Stimulated activated CD4-positive, alpha-beta T cell treated with anti-CD3 and anti-CD28 coated beads, Interleukin-12 subunit alpha, Interleukin-12 subunit beta, amount 100 ng/mL, for 4 hours (primary cell): Measurements from ENCODE around the gene TMEM51.

Experiments used
- DNase-seq: peaks from one replicate; pipeline ENCODE4 v3.0.0-alpha.2; 2020

Gene TMEM51

DNA sequence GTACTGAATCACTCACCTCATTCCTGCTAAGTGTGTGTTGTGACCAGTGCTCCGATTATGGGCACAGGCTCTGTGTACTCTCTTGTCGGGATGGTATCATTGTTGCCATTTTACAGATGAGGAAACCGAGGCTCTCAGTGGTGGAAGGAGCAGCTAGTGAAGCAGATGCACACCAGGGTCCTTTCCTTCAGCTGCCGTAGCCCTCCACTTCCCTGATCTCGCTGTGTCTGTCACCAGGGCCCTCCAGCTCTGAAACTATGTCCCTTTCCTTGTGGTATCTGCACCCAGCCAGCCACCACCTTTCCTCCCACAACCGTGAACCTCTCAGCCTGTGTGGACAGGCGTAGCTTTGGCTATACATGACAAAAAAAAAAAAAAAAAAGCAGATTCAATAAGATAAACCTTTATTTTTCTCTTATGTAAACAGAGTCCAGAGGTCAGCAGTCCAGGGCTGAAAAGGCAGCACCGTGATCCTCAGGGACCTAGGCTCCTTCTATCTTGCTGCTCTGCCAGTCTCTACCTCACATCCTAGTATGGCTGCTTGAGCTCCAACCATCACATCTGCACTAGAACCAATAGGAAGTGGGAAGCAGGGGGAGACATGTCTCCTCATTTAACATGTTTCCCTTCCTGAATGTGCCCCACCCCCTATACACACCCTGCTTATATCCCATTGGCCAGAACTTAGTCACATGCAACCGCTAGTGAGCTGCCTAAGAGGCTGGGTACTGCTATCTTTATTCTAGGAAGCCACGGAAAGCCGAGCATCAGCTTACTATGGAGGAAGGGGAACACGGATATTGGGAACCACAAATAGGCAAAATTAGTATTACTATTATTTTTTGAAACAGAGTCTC is 44.3 kb downstream of the TMEM51 start:
- no peak for DNase-seq

DNA sequence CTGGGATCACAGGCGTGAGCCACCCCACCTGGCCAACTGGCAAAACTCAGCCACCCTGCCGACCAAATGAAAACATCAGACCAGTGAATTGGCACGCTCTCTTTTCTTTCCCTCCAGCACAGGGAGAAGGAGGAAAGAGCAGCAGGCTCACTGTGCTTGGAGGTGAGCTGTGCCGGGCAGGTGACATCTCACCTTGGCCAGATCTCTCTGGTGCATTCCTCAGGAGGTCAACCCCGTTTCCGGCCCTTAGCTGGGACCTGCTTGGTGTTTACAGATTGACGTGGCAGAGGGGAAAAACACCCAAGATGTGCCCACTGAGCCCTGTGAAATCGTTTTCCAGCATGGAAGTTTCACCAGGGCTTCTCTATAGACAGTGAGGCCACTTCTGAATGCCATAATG is 45.1 kb downstream of the TMEM51 start:
- no peak for DNase-seq

DNA sequence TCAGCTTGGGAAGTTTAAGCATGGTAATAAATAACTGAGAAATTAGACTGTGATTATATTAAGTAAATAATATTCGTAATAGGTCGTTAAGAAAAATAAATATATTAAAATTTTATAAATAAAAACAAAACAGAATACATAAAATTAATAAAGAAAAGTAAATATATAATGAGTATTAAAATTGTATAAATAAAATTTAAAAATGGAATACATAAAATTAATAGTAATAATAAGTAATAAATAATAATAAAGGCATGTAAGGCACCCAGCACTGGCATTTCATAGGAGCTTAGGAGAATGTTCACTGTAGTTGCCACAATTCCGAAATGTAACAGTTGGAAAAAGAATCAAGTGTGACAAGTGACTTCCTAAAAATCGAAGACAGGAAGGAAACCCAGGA is 47.7 kb downstream of the TMEM51 start:
- DNase-seq = no peak

DNA sequence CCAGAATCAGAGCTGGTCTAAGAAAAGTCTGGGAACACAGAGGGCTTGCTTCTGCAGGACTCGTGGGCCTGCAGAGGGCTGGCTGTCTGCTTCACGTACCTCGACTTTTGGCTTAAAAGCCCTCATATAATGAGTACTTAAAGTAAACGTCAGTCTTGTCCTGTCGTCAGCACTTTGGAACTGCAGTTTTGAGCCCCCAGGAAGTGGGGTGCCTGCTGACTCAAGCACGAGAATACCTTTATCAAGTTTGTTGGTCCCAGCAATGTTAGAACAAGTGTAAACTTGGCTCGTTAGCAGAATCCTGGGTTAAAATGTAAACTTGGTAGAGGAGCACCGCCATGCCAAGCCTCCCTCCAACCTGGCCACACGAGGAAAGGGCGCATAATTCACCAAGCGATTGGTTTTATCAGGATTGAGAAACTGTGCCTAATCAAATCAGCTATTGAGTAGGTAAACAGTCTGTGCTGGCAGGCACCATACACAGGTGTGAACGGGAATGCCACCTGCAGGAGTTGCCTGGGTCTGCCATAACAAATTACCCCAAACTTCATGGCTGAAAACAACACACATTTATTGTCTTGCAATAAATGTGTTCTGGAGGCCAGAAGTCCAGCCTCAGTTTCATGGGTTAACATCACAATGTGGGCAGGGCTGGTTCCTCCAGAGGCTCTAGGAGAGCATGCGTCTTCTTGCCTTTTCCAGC is 48.5 kb downstream of the TMEM51 start:
- no peak for DNase-seq

DNA sequence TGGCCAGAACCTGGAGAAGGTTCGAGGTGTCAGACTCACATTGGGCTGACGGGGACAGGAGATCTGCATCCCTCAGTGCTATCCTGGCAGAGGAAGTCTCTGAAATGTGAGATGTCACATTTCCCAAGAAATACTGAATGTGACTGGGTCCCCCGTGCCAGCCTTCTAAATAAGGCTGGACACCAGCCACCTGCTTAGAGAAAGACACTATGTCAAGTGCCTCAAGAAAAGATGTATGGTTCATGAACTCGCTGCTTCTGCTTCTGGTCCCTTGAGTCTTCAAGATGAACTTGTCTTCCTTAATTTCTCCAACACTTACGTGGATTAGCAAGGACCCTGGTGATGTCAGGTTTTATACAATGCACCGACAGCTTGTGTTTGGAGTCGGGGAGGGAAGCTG is 51.4 kb downstream of the TMEM51 start:
- no peak for DNase-seq

DNA sequence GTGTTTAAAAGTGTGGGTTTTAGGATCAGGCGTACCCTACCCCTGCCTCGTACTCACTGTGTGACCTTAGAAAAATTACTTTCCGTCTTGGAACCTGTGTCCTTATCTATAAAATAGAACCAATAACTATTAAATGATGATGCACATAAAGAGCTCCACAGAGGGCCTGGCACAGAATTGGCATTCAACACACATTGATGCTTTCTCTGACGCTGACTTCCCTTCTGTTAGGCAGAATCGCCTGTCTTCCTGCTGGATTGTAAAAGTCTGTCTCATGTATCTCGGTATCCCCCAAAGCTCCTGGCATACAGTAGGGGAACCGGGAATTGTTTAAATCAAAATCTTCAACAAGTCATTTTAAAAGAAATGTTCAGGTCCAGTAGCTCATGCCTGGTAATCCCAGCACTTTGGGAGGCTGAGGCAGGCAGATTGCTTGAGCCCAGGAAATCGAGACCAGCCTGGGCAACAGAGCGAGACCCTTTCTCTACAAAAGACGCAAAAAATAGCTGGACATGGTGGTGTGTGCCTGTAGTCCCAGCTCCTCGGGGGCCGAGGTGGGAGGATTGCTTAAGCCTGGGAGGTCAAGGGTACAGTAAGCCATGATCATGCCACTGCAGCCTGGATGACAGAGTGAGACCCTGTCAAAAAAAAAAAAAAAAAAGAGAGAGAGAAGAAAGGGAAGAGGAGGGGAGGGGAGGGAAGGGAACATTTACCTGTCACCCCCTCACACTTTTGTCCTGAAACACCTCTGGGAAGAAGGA is 52.2 kb downstream of the TMEM51 start:
- no peak for DNase-seq

DNA sequence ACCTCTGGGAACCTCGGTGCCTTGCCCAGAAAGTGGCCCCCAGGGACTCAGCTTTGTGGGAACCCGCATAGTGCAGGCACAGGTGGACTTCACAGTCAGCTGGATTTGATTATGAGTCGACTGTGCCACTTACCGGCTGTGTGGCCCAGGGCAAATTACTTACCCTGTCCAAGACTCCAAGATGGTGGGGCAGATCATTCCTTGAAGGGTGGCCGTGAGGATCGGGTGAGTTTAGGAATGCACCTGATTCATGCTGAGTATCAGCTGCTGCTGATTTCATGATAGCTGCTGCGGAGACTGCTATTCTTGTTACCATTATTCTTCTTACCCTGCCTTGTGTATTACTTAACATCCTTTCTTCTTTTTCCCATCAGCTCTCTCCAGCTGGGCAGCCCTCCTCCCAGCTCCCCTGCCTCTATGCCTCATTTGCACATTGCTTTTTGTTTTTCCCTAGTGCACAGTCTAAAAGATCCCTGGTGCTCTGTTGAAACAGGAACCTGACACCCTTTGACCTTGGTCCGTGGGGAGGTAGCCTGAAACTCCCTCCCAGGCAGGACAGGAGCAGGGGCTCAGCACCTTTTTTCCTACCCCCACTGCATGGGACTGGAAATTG is 53.0 kb downstream of the TMEM51 start:
- DNase-seq = no peak

DNA sequence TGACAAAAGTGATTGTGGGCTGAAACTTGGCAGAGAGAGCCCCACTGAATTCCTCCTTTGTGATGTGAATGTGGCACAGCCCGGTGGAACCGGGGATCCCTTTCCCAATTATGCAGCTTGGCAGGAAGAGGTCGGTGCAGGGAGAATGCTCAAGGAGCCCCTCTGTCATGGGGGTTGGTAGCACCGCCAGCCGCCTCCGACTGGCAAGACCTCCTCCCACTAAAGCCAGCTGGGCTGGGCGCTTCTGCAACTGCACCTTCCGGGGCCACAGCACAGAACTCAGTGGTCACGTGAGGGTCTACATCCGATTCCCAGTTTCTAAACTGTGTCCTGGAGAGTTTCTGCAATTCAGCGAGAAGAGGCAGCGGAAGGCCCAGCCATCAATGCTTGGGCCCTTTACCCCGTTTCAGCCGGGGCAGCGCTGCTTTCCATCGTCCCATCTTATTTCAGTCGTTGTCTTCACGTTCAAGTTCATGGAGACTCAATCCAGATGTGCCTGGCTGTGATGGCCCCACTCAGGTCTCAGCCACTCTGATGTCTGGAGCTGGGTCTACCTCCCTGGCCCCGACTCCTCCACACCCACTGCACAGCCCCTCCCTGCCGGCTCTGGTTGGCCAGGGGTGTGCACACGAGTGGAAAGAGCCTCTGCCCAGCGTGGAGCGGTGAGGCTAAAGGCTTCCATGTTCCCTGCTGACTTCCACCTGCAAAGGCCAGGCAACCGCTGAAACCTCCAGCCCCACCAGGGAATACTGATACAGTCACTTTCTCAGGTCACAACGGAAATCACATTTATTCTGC is 53.7 kb downstream of the TMEM51 start:
- DNase-seq = no peak

DNA sequence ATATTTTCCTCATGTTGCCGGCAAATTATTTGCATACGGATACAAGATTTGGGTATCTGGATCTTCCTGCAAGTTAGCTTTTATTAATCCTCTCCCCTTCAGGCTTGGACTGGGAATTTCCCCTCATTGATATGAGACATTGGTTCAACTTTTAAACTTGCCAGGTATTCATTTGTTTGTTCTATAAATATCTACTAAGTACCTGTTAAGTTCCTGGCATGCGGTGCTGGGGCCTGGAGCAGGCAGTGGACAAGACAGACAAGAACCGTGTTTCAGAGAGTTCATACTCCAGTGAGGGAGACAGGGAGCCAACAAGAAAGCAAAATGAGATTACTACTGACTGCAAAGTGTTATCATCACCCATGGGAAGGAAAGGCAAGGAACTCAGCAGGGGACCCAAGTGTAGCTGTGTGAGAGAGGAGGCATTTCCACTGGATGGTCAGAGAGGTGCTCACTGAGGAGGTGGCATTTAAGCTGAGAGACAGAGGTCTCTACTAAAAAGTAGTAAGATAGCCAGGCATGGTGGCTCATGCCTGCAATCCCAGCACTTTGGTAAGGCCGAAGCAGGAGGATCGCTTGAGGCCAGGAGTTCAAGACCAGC is 54.4 kb downstream of the TMEM51 start:
- DNase-seq = no peak

DNA sequence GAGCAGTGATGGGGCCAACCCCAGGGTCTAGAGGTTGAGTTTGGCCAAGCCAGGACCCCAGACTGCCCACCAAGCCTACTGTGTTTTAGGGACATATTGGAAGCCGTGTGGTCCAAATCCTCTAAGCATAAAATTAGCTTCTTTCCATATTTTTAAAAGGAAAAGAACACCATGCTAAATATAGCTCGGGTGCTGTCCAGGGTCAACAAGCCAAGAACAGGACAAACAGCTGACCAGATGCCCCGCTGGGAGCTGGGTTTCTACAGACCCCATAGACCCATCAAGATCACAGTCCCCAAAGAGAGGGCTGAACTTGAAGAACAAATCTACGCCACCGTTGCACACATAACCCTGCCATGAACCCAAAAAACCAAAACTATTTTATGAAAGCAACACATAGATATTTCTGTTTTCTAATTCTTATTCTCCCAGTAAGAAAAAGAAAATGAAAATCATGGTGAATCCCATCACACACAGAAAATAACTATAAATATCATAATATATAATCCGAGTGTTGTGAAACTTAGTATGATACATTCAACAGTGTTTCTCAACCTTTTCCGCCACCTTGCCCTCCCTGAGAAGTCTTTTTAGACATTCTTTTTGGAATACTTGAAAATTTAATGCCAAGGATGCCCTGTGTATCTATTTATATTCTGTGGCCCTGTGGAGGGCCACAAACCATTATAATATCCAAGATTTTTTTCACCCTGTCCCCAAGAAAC is 57.3 kb downstream of the TMEM51 start:
- no peak for DNase-seq

DNA sequence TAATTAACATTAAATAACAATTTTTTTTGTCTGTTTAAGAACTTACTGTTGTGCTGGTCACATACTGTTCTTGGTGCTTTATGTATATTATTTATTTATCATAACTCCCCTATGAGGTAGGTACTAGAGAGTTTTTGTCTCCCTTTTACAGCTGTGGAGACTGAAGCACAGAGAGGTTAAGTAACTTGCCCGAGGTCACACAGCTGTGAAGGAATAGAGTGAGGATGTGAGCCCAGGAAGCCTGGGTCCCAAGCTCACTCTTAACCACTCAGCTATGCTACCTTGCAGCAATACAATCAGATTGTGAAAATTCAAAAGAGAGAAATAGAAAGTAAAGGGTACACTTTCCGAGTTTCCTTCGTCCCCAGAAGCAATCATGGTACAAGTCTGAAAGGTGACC is 57.9 kb downstream of the TMEM51 start:
- no peak for DNase-seq

DNA sequence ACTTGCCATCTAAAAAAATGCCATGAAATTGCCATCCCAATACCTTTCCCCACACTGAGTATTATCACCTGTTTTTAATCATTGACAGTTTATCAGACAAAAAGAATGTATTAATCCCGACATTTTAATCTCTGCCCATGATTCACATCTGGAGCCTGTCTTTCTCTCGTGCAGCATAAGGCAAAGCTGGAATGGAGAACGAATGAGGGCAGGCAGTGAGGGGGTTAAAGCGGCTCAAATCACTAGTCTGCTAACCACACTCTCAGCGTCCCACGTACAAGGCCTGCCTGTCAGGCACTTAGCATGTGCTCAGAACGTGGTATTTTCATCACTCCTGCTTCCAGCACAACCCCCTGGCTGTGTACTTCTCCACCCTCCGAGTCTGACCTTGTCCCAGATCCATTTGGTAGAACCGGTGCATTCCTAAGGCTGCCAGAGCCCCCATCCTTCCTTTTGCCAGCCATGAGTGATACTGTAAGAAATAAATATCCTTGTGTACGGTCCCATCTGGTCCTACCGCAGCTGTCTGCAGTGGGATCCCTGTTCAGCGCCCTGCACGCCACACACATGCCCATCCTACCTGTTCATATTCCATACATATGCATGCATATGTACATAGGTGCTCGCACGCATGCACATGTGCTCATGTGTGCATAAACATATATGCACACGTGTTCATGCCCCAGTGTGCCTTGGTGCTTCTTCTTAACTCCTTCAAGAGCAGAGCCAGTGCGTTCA is 58.8 kb downstream of the TMEM51 start:
- DNase-seq = no peak

DNA sequence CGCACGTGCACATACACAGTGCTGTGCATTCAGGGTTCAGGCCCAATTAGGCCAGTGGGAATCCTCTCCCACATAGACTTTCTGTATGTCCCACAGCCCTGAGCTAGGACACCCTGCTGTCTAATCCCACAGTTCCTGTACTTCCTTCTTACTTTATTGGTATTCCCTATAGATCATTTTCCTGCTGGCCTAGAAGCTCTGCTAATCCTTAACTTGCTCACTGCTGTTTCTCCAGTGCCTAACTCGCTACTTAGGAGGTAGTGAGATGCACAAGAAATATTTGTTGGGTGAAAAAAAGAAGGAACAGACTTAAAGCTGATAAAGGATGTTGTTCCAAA is 59.4 kb downstream of the TMEM51 start:
- DNase-seq = no peak

DNA sequence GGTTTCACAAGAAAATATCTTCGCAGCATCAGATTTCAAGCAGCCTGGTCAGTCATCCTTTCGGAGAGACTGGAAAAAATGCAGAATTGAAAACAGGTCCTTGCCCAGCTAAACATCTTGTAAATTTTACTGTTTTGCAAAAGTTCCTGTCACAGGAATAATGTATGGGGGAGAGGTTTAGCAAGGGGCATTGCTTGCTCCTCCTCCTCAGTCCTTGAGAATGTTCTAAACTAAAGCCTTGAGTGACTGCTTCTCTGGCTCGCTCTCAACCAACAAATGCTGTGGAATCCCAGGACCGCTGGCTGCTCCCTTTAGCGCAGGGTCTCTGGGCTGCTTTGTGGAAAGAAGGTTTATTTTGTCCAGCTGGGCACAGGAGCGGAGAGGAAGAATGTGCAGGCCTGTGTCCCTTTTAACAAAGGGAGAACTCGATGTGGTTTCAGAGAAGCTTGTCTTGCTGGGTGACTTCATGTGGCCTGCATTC is 59.8 kb downstream of the TMEM51 start:
- no peak for DNase-seq

DNA sequence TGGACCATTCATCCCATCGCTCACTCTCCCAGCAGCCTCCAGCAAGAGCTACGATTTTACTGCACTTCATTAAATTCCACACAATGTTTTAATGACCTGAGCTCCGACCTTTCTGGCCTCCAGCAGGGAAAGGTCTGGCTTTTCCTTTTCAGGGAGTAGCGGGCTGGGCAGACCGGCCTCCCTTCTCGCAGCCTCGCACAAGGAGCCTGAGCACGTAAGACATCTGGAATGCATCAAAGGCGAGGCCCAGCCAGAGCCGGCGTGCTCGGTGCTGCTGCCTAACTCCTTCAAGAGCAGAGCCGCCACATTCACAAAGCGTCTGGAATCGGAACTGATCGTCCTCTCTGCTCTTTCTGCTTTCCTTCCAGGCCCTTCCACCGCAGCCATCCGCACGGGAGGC is 61.0 kb downstream of the TMEM51 start:
- DNase-seq = no peak

DNA sequence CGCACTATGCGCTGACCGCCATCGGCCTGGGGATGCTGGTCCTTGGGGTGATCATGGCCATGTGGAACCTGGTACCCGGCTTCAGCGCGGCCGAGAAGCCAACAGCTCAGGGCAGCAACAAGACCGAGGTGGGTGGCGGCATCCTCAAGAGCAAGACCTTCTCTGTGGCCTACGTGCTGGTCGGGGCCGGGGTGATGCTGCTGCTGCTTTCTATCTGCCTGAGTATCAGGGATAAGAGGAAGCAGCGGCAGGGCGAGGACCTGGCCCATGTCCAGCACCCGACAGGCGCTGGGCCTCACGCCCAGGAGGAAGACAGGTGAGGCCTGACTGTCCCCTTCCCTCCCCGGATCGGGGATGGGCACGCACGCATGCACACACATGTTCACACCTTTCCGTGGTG is 61.6 kb downstream of the TMEM51 start:
- no peak for DNase-seq

DNA sequence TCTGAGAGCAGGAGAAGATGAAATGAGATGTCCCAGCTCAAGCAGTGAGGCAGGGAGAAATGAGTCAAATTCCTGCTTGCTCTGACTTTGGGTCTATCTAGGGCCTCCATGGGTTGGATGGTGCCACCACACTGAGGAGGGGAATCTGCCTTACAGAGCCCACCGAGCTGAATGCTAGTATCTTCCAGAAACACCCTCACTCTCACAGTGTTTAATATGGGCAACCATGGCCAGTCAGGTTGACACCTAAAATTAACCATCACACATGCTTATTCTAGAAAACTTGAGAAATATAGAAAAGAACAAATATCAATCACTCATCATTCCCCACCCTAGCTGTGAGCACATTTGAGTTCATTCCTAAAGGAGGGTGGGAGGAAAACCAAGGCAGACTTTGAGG is 64.1 kb downstream of the TMEM51 start:
- no peak for DNase-seq

DNA sequence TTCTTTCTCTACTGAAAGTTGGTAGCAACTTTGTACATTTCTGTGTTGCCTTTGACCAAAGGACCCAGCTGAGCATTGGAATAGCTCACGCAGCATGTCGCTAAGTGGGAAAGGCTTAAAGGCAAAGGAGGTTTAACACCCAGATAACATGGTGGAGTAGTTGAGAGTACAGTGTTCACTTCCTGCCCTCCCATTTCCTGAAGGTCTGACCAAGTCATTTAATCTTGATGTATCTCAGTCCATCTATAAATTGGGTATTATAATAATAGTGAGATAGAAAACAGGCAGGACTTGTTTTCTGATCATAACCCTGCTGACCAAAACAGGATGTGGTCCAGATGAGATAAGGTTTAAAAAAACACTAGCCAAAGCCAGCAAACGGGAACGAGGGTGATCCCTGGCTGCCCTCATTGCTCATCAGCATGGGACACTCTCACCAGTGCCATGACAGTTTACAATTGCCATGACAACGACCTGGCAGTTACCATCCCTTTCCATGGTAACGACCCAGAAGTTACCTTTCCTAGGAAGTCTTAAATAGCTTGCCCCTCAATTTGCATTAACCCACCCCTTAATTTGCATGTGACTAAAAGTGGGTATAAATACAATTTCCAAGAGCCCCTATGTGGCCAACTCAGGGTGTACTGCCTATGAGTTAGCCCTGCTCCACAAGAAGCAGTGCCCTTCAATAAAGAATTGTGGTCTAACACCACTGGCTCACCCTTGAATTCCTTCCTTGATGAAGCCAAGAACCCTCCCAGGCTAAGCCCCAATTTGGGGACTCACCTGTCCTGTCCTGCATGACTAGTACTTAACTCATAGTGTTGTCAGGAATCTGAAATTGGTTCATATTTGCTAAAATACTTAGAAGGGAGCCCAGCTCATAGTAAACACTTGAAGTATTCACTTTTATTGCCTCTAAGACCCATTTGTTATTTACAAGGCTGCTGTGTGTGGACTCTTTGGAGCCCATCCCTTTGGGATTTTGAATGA is 65.0 kb downstream of the TMEM51 start:
- DNase-seq = no peak
